ENCODE results near the gene PLS3. TPM values are rescaled to one million over a fixed set of nuclear protein-coding genes. Genes with fewer than 3 reads are reported as not detected.

PLS3 gene
- total RNA-seq, 1 donor from 2014 or later = 122 TPM

DNA sequence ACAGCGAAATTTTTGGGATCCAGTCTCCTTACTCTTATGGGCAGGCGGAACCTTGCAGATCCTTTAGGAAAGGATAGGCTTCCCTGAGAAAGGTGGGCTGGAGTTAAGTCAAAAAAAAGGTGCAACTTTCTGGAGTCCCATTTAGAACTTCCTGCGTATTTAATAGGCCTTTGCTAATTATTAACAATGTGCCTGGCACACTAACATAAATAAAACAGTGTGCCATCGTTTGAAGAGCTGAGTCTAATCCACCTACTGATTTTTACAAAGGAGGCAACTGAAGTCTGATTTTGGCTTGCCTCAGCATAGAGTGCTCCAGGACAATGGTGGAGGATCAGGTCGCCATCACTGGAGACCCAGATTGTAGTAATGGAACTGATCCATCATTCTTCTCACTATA lies 15.7 kb downstream of the PLS3 start:
- H3K27ac Mint-ChIP-seq (ENCODE audit: unreplicated experiment) = no peak overlapping the region
- DNase-seq (ENCODE audit: low spot score) = no peak
- TF ChIP-seq, protein P1, sequence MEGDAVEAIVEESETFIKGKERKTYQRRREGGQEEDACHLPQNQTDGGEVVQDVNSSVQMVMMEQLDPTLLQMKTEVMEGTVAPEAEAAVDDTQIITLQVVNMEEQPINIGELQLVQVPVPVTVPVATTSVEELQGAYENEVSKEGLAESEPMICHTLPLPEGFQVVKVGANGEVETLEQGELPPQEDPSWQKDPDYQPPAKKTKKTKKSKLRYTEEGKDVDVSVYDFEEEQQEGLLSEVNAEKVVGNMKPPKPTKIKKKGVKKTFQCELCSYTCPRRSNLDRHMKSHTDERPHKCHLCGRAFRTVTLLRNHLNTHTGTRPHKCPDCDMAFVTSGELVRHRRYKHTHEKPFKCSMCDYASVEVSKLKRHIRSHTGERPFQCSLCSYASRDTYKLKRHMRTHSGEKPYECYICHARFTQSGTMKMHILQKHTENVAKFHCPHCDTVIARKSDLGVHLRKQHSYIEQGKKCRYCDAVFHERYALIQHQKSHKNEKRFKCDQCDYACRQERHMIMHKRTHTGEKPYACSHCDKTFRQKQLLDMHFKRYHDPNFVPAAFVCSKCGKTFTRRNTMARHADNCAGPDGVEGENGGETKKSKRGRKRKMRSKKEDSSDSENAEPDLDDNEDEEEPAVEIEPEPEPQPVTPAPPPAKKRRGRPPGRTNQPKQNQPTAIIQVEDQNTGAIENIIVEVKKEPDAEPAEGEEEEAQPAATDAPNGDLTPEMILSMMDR (IDR thresholded peaks at IDR 0.05; ENCODE audit: unreplicated experiment) = no peak
- H3K4me1 Mint-ChIP-seq (ENCODE audit: unreplicated experiment) = no peaks in the 10 kb centered on the region
- H3K4me3 Mint-ChIP-seq (ENCODE audit: unreplicated experiment) = no peak overlapping the region
- H3K9me3 Mint-ChIP-seq (ENCODE audit: unreplicated experiment) = no peaks in the 10 kb centered on the region
- peaks cover 4% of the 10 kb centered on the region for H3K36me3 Mint-ChIP-seq (ENCODE audit: low read depth, unreplicated experiment)
- no peaks in the 10 kb centered on the region for H3K27me3 Mint-ChIP-seq (ENCODE audit: unreplicated experiment)

DNA sequence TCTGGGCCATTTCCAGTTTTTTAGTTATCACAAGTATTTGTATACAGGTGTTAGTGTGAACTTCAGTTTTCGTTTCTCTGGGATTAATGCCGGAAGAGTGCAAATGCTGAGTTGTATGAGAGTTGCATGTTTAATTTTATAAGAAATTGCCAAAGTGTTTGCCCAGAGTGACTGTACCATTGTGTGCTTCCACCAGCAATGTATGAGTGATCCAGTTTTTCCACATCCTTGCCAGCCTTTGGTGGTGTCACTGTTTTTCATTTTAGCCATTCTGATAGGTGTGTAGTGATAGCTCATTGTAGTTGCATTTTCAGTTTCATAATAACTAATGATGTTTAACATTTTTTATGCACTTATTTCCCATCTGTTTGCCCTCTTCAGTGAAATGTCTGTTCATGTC lies 18.4 kb downstream of the PLS3 start:
- TF ChIP-seq, protein P1 (IDR thresholded peaks at IDR 0.05; ENCODE audit: unreplicated experiment) = no peak
- no peaks in the 10 kb centered on the region for H3K9me3 Mint-ChIP-seq (ENCODE audit: unreplicated experiment)
- no peak overlapping the region for H3K4me3 Mint-ChIP-seq (ENCODE audit: unreplicated experiment)
- H3K27me3 Mint-ChIP-seq (ENCODE audit: unreplicated experiment) = no peaks in the 10 kb centered on the region
- no peak for DNase-seq (ENCODE audit: low spot score)
- no peak overlapping the region for H3K27ac Mint-ChIP-seq (ENCODE audit: unreplicated experiment)
- H3K36me3 Mint-ChIP-seq (ENCODE audit: low read depth, unreplicated experiment) = peaks cover 4% of the 10 kb centered on the region
- H3K4me1 Mint-ChIP-seq (ENCODE audit: unreplicated experiment) = peaks cover 17% of the 10 kb centered on the region

DNA sequence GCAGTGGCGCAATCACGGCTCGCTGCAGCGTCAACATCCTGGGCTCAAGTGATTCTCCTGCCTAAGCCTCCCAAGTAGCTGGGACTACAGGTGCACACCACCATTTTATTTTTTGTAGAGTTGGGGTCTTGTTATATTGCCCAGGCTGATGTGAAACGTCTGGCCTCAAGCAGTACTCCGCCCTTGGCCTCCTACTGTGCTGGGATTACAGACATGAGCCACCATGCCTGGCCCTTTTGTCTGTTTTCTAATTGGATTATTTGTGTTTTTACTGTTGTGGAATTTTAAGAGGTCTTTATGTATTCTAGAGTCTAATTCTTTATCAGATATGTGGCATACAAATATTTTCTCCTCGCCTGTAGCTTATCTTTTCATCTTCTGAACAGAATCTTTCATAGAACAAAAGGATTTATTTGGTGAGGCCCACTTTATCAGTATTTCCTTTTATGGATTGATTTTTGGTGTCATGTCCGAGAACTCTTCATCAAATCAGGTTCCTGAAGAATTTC lies 18.9 kb downstream of the PLS3 start:
- no peak overlapping the region for H3K27ac Mint-ChIP-seq (ENCODE audit: unreplicated experiment)
- no peaks in the 10 kb centered on the region for H3K9me3 Mint-ChIP-seq (ENCODE audit: unreplicated experiment)
- peaks cover 18% of the 10 kb centered on the region for H3K4me1 Mint-ChIP-seq (ENCODE audit: unreplicated experiment)
- TF ChIP-seq, protein P1 (IDR thresholded peaks at IDR 0.05; ENCODE audit: unreplicated experiment) = no peak
- H3K27me3 Mint-ChIP-seq (ENCODE audit: unreplicated experiment) = no peaks in the 10 kb centered on the region
- no peak overlapping the region for H3K4me3 Mint-ChIP-seq (ENCODE audit: unreplicated experiment)
- no peak for DNase-seq (ENCODE audit: low spot score)
- H3K36me3 Mint-ChIP-seq (ENCODE audit: low read depth, unreplicated experiment) = peaks cover 2% of the 10 kb centered on the region

DNA sequence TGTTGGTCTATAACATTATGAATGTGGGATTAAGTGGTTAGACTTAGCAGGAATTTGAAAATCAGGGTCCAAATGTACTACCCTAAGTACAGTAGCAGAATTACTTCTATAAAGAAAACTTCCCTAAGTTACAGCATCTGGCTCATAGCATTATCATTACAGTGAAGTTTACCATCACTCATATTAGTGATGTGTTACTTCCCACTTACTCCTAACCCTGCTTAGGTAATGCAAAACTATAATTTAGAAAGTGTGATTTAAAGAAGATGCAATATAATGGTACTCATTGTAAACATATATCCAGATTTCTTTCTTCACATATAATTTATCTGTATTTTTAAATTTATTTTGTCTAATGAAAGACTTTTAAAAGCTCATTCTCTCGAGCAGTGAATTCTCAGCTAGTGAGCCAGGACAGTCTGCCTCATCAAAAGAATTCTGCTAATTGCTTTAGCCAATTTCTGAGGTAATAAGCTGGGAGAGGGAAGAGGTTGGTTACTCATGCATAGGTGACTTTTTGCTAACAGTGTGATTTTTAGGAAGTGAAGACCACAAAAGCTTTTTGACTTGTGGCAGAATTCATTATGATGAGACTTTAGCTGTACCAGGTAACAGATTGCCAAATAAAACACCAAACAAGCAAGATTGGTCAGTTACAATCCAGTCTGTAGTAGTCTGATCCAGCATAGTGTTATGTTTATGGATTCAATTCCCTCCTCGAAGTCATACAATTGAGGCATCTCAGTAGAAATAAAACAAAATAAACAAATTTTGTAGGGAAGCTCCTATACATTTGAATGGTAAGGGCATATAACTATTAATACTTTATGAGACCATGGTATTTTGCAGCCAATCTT lies 21.0 kb downstream of the PLS3 start:
- H3K27me3 Mint-ChIP-seq (ENCODE audit: unreplicated experiment) = no peaks in the 10 kb centered on the region
- no peak overlapping the region for H3K4me3 Mint-ChIP-seq (ENCODE audit: unreplicated experiment)
- H3K4me1 Mint-ChIP-seq (ENCODE audit: unreplicated experiment) = peaks cover 18% of the 10 kb centered on the region
- no peaks in the 10 kb centered on the region for H3K9me3 Mint-ChIP-seq (ENCODE audit: unreplicated experiment)
- TF ChIP-seq, protein P1 (IDR thresholded peaks at IDR 0.05; ENCODE audit: unreplicated experiment) = no peak
- no peak for DNase-seq (ENCODE audit: low spot score)
- H3K27ac Mint-ChIP-seq (ENCODE audit: unreplicated experiment) = peak overlapping the region; percentile 48
- no peaks in the 10 kb centered on the region for H3K36me3 Mint-ChIP-seq (ENCODE audit: low read depth, unreplicated experiment)
